ENCODE measurements around the gene DRAXIN.

DNA sequence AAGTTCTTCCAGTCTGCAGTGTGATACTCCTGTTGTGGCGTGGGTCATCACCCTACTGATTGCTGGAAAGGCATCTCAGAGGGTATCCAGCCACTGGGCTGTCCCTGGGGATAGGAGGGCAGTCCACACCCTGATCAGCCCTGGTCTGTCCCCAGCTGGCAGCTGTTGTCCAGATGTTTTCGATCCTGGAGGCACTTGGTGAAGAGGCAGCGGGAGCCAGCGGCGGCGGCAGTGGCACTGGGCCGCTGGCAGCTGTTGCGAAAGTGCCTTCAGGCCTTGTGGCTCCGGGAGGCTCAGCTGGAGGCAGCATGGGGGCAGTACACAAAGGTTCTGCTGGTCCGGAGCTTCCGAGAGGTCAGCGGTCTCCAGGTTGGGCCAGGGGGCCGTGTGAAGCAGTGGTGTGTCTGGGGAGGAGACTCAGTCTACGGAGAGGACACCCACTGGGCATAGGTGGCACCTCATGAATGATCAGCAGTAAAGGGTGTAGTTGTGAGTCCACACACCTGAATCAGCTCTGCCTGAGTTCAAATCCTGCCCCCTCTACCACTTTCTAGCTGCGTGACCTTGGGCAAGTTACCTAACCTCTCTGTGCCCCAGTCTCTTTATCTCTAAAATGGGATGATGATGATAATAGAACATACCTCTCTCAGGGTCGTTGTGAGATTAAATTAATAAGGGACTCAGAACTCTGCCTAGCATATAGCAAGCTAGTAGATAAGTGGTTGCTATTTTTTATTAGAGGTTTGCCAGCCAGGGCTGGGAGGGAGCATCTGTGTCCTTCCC lies 76.6 kb downstream of the DRAXIN start:
- no peak for TF ChIP-seq SPI1 (IDR thresholded peaks at IDR 0.05; ENCODE audit: low read depth, low read length)
- no peak for TF ChIP-seq POLR2A (IDR thresholded peaks at IDR 0.05; ENCODE audit: low read depth, low read length)
- no peak for TF ChIP-seq POLR2AphosphoS5 (IDR thresholded peaks at IDR 0.05; ENCODE audit: low read depth, low read length)
